ENCODE measurements around the gene SPACA6.
A peak's percentile ranks its signal among the peaks of the same experiment; 100 is the strongest.

Gene SPACA6

GRCh38 chr19:51689751-51690453 is 3.2 kb upstream of the SPACA6 start:
- DNase-seq: no peak

DNA sequence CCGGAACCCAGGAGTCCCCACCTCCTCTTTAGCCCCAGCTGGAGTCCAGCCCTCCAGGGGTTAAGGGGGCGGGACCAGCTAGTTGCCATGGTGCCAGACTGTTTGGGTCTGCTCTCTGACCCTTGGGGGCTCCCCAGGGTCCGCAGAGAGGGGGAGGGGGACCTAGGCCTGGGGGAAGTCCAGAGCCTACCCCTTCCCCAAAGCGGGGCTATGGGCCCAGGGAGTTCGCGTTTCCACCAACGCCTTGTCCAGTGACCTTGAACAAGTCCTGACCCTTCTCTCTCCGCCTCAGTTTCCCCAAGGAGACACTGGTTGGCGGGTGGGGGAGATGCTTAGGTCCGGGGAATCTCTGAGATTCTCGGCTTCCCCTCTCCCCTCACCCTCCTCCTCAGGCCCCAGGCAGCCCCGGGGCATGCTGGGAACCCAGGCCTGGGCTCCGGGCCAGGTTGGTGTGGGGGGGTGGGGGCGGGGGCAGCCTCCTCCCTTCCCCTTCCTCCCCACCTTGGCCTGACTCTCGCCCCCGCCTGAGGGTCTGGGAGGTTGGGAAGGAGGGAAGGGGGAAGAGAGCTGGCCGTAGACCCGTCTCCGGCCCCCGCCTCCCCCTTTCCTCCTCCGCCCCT is 2.6 kb upstream of the SPACA6 start:
- peak; percentile 27 to 77 (median 66) for DNase-seq

DNA sequence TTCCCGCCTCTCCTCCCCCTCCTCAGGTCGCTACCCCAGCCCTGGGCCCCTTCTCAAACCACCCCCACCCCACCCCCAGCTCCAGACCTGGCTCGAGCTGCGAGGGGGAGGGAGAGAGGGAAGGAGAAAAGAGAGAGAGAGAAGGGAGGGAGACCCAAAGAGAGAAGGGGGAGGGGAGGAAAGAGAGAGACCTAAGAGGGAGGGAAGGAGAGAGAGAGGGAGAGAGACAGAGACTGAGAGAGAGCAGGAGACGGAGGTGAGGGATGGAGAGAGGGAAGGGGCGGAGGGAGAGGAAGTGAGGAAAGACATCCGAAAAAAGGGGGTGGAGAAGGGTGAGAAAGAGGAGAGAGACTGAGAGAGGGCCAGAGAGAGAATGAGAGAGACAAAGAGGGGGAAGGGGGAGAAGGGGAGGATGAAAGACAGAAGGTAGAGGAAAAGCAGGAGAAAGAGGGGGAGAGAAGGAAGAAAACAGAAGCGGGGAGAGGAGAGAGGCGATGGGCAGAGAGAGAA is 2.0 kb upstream of the SPACA6 start:
- no peak for DNase-seq

- DNase-seq: no peak
Observed at GRCh38 chr19:51691584-51692428, 1.3 kb upstream of the SPACA6 start.

GRCh38 chr19:51692468-51692867 is 662 bp upstream of the SPACA6 start:
- DNase-seq: no peak

DNA sequence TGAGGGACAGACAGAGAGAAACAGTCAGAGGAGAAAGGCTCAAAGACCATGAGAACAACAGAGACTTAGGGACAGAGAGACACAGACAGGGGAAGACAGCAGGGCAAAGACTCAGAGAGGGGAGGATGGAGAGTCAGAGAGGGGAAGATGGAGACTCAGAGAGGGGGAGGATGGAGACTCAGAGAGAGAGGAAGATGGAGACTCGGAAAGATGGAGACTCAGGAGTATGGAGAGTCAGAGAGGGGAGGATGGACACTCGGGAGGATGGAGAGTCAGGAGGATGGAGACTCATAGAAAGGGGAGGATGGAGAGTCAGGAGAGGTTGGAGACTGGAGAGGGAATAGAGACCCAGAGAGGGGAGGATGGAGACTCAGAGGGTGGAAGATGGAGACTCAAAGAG is 689 bp downstream of the SPACA6 start:
- no peak for DNase-seq

- no peak for DNase-seq
Observed at GRCh38 chr19:51694318-51695085, 1.4 kb downstream of the SPACA6 start.

- no peak for DNase-seq
Observed at GRCh38 chr19:51695088-51695487, 2.0 kb downstream of the SPACA6 start.

DNA sequence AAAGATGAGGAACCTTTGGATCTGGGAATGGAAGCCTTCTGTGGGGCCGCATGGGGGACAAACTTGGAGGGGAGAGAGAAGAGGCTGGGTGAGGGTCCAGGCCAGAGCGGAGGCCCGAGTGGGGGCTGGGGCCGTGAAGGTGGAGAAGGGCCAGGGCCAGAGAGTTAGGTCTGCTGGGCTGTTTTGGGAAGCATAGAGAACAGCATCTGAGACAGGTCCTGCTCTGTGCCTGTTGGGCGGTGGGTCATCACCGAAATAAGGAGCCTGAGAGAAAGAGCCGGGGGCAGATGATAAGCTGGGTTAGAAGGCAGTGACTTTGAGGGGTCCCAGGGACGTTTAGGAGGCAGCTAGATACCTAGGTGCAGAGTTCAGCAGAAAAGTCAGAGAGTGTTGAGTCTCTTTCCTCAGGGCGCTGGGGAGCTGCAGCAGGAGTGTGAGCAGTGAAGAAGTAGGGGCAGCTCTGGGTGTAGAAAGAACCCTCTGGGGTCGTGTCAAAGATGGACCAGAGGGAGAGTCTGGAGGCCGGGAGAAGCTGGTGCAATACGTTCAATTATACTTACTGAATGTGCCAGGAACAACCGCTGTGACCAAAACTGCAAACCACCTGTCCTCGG is 2.7 kb downstream of the SPACA6 start:
- DNase-seq: no peak

- no peak for DNase-seq
Observed at GRCh38 chr19:51696606-51697005, 3.5 kb downstream of the SPACA6 start.

GRCh38 chr19:51697169-51697776 is 4.1 kb downstream of the SPACA6 start:
- DNase-seq: no peak

- no peak for DNase-seq
Observed at GRCh38 chr19:51698296-51698695, 5.2 kb downstream of the SPACA6 start.

GRCh38 chr19:51699170-51699569 is 6.0 kb downstream of the SPACA6 start:
- no peak for DNase-seq

DNA sequence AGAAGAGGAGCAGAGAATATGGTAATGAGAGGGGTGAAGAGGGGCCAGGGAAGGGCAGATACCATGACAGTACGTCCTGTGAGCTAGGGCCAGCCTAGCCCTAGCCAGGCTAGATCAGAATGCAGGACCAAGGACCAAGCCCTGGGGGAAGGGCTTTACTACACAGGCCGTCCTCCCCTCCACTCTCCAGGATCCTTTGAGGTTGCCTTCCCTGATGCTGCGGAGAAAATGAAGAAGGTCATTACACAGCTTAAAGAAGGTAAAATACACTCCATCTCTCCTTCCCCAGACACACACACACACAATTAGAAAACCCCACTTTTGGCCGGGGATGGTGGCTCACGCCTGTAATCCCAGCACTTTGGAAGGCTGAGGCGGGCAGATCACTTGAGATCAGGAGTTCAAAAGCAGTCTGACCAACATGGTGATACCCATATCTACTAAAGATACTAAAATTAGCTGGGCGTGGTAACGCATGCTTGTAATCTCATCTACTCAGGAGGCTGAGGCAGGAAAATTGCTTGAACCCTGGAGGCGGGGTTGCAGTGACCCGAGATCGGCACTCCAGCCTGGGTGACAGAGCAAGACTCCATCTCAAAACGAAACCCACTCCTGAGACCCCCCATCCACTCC is 8.5 kb downstream of the SPACA6 start:
- DNase-seq: no peak

- peak in 5 of 6 experiments; percentile 14 to 51 (median 38) for DNase-seq
Observed at GRCh38 chr19:51702103-51702824, 9.1 kb downstream of the SPACA6 start.

- DNase-seq: no peak
Observed at GRCh38 chr19:51702825-51703574, 9.9 kb downstream of the SPACA6 start.

GRCh38 chr19:51703575-51704515 is 10.7 kb downstream of the SPACA6 start:
- peak; percentile 93 to 100 (median 96) for DNase-seq

GRCh38 chr19:51704626-51705025 is 11.5 kb downstream of the SPACA6 start:
- no peak for DNase-seq

DNA sequence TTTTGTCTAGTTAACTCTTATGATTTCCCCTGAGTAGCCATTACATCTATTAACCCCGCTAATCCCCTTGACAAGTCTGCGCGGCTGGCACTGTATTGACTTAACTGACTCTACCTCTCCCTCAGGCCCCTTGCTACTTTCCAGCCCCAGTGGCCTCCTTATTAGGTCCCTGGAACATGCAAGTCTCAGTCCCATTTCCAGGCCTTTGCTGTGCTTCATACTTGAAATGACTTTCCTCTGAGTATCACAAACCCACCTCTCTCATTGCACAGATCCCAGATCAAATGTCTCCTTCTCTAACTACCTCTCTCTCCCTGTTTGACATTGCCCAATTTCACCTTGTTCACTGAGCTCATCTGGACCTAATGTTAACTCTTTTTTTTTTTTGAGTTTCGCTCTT is 13.2 kb downstream of the SPACA6 start:
- DNase-seq: no peak
